ENCODE results near the gene FFAR2.

The FFAR2 gene

DNA sequence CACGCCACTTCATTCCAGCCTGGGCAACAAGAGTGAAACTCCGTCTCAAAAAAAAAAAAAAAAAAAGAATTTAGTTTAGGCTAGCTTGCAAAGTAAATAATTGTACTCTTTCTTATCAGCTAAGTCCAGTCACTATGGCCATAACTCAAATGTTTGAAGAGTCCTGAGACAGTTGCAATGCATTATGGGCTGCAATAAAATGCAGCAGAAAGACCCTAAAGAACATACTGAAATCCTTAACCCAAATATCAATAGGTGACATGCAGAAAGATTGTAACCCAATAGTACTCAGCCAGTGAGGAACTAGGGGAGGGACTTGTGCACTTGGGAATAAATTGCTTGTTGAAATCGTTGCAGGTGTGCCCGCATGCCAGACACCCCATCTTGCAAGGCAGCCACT is 20.9 kb upstream of the FFAR2 start:
- DNase-seq, result peak; percentile 22

DNA sequence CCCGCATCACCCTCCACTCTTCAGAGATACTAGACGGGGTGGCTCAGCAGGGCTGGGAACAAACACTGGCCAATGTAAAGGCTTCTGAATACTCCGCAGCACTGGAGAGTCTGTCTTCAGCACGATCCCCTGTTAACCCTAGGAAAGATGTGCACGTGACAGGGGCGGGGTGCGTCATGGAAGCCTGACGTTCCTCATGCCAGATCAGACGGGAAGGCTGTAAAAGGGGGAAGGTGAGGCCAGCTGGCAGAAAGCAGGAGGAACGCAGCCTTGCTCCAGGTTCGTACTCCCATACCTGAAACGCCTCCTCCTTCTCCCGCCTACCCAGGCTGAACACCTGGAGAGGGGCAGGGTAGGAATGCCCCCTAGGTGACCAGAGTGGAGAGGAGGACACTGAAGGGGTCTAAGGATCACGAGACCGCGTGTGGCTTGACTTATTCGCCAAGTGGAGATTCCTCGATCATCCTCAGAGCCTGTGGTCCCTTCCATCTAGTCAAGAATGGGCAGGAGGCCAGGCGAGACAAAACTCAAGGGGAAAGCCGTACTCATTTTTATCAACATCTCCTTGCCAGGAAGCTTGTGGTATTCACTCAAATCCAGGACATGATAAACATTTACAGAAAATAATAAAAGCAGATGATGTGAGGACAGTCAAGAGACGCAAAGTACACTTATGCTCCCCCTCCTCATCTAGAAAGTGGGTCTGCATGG is 18.2 kb upstream of the FFAR2 start:
- DNase-seq, result no peak

DNA sequence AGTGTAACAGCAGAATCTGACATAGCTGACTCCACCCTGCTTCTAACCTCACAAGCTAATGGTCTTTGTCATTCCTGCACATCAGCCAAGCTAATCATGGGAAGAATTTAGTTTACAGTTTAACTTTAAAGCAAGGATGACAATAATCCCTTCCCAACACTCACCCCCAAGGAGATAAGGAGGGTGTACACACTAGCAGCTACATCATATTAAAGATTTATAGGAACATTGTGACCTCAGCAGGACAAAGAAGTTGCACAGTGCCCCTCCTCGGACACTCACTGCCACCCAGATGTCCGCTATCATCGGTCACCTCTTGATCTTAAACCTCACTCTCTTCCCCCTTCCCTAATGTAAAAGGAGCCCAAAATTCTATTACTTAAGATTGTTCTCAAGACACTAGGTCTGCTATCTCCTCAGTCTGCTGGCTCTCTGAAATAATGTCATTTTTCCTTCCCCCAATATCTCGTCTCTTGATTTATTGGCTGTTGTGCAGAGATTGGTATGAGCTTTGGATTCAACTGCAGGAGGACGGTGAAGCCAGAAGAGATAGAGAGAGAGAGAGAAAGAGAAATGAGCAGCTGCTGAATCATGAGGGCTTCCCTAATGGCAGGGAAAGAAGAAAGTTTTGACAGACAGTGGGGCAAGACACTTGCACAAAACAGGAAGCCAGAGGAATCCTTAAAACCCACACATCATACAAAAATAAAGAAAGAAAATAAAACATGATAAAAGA is 17.5 kb upstream of the FFAR2 start:
- DNase-seq, result peak; percentile 34

GRCh38 chr19:35431145-35431807 is 16.8 kb upstream of the FFAR2 start:
- no peak for DNase-seq

DNA sequence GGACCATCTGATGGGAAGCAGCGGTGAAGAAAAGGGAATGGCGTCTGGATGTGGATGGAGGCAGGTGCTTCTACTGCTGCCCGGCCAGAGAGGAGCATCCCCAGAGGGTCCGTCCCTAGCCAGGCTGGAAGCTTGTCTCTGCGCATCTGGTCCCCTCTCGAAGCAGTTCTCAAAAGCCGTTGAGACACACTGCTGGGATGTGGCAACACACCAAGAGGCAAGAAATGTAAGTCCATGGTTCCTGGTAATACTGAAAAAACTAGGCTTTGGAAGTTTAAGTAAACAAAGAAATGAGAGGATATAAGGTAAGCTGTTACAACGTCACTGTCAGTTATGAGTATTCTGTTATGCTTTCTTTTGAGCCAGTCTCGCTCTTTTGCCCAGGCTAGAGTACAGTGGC is 15.1 kb upstream of the FFAR2 start:
- DNase-seq, result no peak

GRCh38 chr19:35433448-35433847 is 14.6 kb upstream of the FFAR2 start:
- DNase-seq, result no peak

DNA sequence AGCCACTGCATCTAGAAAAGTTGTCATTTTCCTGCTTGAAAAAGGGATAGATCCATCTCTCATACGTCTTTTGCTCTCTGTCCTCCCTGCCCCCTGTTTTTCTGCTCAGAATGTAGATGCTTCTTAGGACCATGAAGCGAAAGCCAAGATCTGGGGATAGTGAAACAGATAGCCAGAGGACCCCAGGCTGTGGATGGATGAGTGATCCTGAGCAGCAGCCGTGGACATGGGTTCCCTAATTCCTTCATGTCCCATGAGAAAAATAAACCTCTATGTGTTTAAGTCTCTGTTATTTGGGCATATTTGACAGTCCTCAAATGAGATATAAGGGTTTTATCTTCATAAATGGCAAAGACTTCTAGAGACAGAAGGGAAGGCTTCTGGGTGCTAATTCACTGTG is 12.2 kb upstream of the FFAR2 start:
- no peak for DNase-seq

GRCh38 chr19:35436477-35437405 is 11.3 kb upstream of the FFAR2 start:
- peak; percentile 74 for DNase-seq

GRCh38 chr19:35437406-35437951 is 10.6 kb upstream of the FFAR2 start:
- DNase-seq, result no peak

DNA sequence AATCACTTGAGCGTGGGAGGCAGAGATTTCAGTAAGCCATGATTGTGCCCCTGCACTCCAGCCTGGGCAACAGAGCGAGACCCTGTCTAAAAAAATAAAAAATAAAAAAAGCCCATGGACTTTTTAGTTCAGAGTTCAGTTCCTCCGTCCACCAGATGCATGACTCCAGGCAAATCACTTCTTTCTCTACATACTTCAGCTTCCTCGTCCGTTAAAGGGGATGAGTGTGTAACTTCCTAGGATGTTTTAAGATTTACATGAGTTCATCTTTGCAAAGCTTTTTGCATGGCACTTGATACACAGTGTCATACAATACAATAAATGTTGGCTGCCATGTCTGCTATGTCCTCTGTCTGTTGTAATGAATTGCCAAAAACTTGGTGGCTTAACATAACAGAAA is 10.0 kb upstream of the FFAR2 start:
- DNase-seq, result no peak

GRCh38 chr19:35438527-35438926 is 9.5 kb upstream of the FFAR2 start:
- DNase-seq, result no peak

DNA sequence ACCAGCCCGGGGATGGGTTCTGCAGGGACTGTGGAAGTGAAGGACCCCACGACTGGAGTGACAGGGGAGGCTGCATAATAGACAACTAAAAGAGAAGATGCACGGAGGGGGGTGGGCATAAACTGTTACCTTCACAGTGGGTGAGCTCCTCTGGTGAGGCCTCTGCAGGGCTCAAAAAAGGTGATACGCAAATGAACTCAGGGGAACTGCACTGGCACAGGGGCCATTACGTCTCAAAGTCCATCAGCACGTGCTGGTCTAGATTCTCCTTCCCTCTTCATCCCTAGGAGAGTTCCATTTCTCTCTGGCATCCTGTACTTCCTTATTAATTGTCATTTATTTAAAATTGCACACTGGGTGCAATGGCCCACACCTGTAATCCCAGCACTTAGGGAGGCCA is 8.1 kb upstream of the FFAR2 start:
- DNase-seq, result no peak

- peak; percentile 71 for DNase-seq
Observed at GRCh38 chr19:35442091-35442490, 6.0 kb upstream of the FFAR2 start.

- no peak for DNase-seq
Observed at GRCh38 chr19:35444735-35445134, 3.3 kb upstream of the FFAR2 start.

- DNase-seq, result peak; percentile 51
Observed at GRCh38 chr19:35445826-35446593, 2.0 kb upstream of the FFAR2 start.

DNA sequence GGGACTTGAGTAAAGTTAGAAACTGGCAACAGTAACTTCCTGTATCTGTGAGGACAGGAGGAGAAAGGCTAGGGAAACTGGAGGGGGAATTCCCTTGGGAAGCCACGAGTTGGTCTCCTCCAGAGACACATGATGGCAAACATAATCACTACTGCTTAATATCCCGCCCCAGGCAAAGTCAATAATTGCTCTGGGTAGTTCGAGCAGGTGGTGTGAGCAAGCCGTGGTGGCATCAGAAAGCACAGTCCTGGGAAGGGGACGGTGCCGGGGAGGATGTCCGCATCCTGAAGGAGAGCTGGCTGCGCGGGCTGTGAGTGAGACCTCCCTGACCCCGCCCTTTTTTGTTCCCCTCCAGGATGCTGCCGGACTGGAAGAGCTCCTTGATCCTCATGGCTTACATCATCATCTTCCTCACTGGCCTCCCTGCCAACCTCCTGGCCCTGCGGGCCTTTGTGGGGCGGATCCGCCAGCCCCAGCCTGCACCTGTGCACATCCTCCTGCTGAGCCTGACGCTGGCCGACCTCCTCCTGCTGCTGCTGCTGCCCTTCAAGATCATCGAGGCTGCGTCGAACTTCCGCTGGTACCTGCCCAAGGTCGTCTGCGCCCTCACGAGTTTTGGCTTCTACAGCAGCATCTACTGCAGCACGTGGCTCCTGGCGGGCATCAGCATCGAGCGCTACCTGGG is 1.4 kb downstream of the FFAR2 start:
- DNase-seq, result no peak

- DNase-seq, result no peak
Observed at GRCh38 chr19:35451338-35452096, 3.5 kb downstream of the FFAR2 start.

DNA sequence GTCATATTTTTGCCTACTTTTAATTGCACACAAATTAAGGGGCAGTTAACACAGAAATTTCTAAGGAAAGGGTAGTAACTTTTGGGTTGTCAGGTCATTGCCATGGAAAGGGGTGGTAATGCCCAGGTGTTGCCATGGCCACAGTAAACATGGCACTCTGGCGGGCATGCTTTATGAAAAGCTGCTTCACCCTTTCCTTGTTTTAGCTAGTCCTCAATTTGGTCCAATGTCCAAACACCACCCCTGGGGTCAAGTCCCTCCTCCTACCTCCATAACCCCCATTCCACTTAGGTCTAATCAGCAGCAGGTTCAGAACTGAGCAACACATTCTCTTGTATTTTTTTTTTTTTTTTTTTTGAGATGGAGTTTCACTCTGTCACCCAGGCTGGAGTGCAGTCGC is 6.6 kb downstream of the FFAR2 start:
- no peak for DNase-seq

GRCh38 chr19:35455616-35456201 is 7.7 kb downstream of the FFAR2 start:
- peak; percentile 35 for DNase-seq

GRCh38 chr19:35457173-35457572 is 9.1 kb downstream of the FFAR2 start:
- DNase-seq, result no peak
